Mesenchymal stem cell (in vitro differentiated cells and primary cell): ENCODE data around the gene LGALS3.
A peak's percentile ranks its signal among the peaks of the same experiment; 100 is the strongest.

Experiments
- DNase-seq: peaks from one replicate; pipeline ENCODE4 v3.0.0-alpha.2; 2013
- H2AFZ ChIP-seq: one replicate; pipeline ENCODE4 v1.6.1; 2013; ENCODE audit warnings: low read depth, mild to moderate bottlenecking, control low read depth, inconsistent platforms, low read length, moderate library complexity
- H2AK5ac ChIP-seq: 2 replicates; pipeline ENCODE4 v1.6.1; 2013; ENCODE audit warnings: low read length, moderate library complexity, mild to moderate bottlenecking, inconsistent platforms; ENCODE audit not compliant: severe bottlenecking
- H2BK120ac ChIP-seq: one replicate; pipeline ENCODE4 v1.6.1; 2013; ENCODE audit warnings: low read depth, mild to moderate bottlenecking, inconsistent platforms, low read length, moderate library complexity
- H2BK12ac ChIP-seq, 2 experiments: one replicate each; pipeline ENCODE4 v1.6.1; 2013; ENCODE audit warnings: inconsistent platforms in 2 of 2, low read length in 2 of 2, mild to moderate bottlenecking in 2 of 2, moderate library complexity in 2 of 2, control low read depth in 1 of 2
- H2BK15ac ChIP-seq: one replicate; pipeline ENCODE4 v1.6.1; 2013; ENCODE audit warnings: mild to moderate bottlenecking, low read depth, inconsistent platforms; ENCODE audit not compliant: poor library complexity, severe bottlenecking
- H2BK5ac ChIP-seq: 2 replicates; pipeline ENCODE4 v1.6.1; 2013; ENCODE audit warnings: low read depth, mild to moderate bottlenecking, low read length, control low read depth, inconsistent platforms; ENCODE audit not compliant: poor library complexity, severe bottlenecking
- H3K14ac ChIP-seq, 2 experiments: one replicate each; pipeline ENCODE4 v1.6.1; 2013; ENCODE audit warnings: inconsistent platforms in 2 of 2, low read length in 2 of 2, control low read depth in 1 of 2, mild to moderate bottlenecking in 1 of 2, moderate library complexity in 1 of 2
- H3K18ac ChIP-seq, 2 experiments: one replicate each; pipeline ENCODE4 v1.6.1; 2013; ENCODE audit warnings: inconsistent platforms in 2 of 2, low read length in 2 of 2, control low read depth in 1 of 2, low read depth in 1 of 2, mild to moderate bottlenecking in 1 of 2
- H3K23ac ChIP-seq, 2 experiments: one replicate each; pipeline ENCODE4 v1.6.1; 2013; ENCODE audit warnings: inconsistent platforms in 2 of 2, low read length in 2 of 2, mild to moderate bottlenecking in 2 of 2, moderate library complexity in 2 of 2, control low read depth in 1 of 2
- H3K27ac ChIP-seq: 2 replicates; pipeline ENCODE4 v1.5.1; 2013; ENCODE audit warnings: mild to moderate bottlenecking, moderate library complexity, low read length, control low read depth, inconsistent platforms; ENCODE audit not compliant: poor library complexity, severe bottlenecking
- H3K27me3 ChIP-seq, 2 experiments: 2 replicates each; pipeline versions ENCODE4 v1.6.1 to v1.7.0; 2013; ENCODE audit warnings: low read length in 2 of 2, mild to moderate bottlenecking in 2 of 2, moderate library complexity in 2 of 2, control low read depth in 1 of 2, inconsistent platforms in 1 of 2; ENCODE audit not compliant: control insufficient read depth in 1 of 2, insufficient read depth in 1 of 2
- H3K36me3 ChIP-seq, 2 experiments: 2 replicates each; pipeline versions ENCODE4 v1.6.1 to v1.7.0; 2013; ENCODE audit warnings: low read length in 2 of 2, control low read depth in 1 of 2, inconsistent platforms in 1 of 2, low read depth in 1 of 2, mild to moderate bottlenecking in 1 of 2; ENCODE audit not compliant: insufficient read depth in 2 of 2, control insufficient read depth in 1 of 2
- H3K4ac ChIP-seq, 2 experiments: one replicate each; pipeline ENCODE4 v1.6.1; 2013; ENCODE audit warnings: inconsistent platforms in 2 of 2, low read length in 2 of 2, mild to moderate bottlenecking in 2 of 2, moderate library complexity in 2 of 2, control low read depth in 1 of 2, low read depth in 1 of 2
- H3K4me1 ChIP-seq: 2 replicates; pipeline ENCODE4 v1.6.1; 2013; ENCODE audit warnings: low read depth, low read length, control low read depth; ENCODE audit not compliant: control insufficient read depth, insufficient read depth
- H3K4me2 ChIP-seq: 2 replicates; pipeline ENCODE4 v1.6.1; 2013; ENCODE audit warnings: low read length, mild to moderate bottlenecking, inconsistent platforms; ENCODE audit not compliant: poor library complexity, severe bottlenecking
- H3K4me3 ChIP-seq, 2 experiments: 2 replicates each; pipeline versions ENCODE4 v1.5.1 to v1.7.0; 2013; ENCODE audit warnings: low read length in 2 of 2, mild to moderate bottlenecking in 2 of 2, control low read depth in 1 of 2, low read depth in 1 of 2; ENCODE audit not compliant: insufficient read depth in 1 of 2
- H3K79me1 ChIP-seq: replicated peaks from 2 replicates; pipeline ENCODE4 v1.6.1; 2013; ENCODE audit warnings: mild to moderate bottlenecking, control low read depth, low read length, inconsistent platforms; ENCODE audit not compliant: poor library complexity, severe bottlenecking
- H3K9ac ChIP-seq: 2 replicates; pipeline ENCODE4 v1.7.0; 2013; ENCODE audit warnings: mild to moderate bottlenecking, low read length, moderate library complexity
- H3K9me3 ChIP-seq: 2 replicates; pipeline ENCODE4 v1.7.0; 2013; ENCODE audit warnings: mild to moderate bottlenecking, low read length; ENCODE audit not compliant: control insufficient read depth
- H4K8ac ChIP-seq: one replicate; pipeline ENCODE4 v1.6.1; 2013; ENCODE audit warnings: inconsistent platforms, mild to moderate bottlenecking, low read length, moderate library complexity
- H4K91ac ChIP-seq: one replicate; pipeline ENCODE4 v1.6.1; 2013; ENCODE audit warnings: mild to moderate bottlenecking, low read length, inconsistent platforms
- WGBS: methylation state at CpG from one replicate; pipeline ENCODE4 v1.1.7; 2013; ENCODE audit warnings: mixed read lengths; 5-methylcytosine and 5-hydroxymethylcytosine counted together

The LGALS3 gene

DNA sequence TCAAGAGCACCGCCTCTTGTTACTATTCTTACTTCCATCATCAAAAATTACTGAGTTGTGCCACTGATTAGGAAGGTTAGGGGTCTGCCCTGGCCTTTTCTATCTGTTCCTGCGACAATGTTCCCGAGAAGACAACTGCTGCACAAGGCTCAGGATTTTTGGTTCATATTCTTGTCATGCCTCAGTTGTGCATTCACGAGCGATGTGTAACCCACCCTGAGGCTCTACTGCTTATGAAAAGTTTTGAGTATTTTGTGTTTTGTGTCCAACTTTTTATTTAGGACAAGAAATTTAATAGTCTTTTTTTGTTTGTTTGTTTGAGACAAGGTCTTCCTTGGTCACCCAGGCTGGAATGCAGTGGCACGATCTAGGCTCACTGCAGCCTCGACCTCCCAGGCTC, 23.1 kb upstream of the LGALS3 start:
- peaks cover 6% of the 10 kb centered on the region for H3K9me3 ChIP-seq
- peak overlapping the region; percentile 87 for H2AK5ac ChIP-seq
- H2BK12ac ChIP-seq = peak overlapping the region; percentile 61 to 70
- no peak overlapping the region for H2BK5ac ChIP-seq
- H2BK120ac ChIP-seq = peak overlapping the region; percentile 2
- peak overlapping the region in 1 of 2 experiments; percentile 83 for H3K4ac ChIP-seq
- peak overlapping the region; percentile 91 for H3K9ac ChIP-seq
- H2BK15ac ChIP-seq = no peak overlapping the region
- H3K23ac ChIP-seq = no peak overlapping the region
- H3K4me1 ChIP-seq = peaks cover 18% of the 10 kb centered on the region
- no peak overlapping the region for H2AFZ ChIP-seq
- H4K8ac ChIP-seq = no peak overlapping the region
- no peaks in the 10 kb centered on the region for H3K79me1 ChIP-seq
- no peaks in the 10 kb centered on the region for H3K27me3 ChIP-seq
- H3K4me3 ChIP-seq = no peak overlapping the region
- DNase-seq = no peak
- H3K27ac ChIP-seq = no peak overlapping the region
- no peak overlapping the region for H4K91ac ChIP-seq
- no peaks in the 10 kb centered on the region for H3K36me3 ChIP-seq
- no peak overlapping the region for H3K4me2 ChIP-seq
- H3K18ac ChIP-seq = peak overlapping the region in 1 of 2 experiments; percentile 75
- WGBS = 75% methylated on average over 7 of the region's 7 CpGs
- H3K14ac ChIP-seq = no peak overlapping the region

DNA sequence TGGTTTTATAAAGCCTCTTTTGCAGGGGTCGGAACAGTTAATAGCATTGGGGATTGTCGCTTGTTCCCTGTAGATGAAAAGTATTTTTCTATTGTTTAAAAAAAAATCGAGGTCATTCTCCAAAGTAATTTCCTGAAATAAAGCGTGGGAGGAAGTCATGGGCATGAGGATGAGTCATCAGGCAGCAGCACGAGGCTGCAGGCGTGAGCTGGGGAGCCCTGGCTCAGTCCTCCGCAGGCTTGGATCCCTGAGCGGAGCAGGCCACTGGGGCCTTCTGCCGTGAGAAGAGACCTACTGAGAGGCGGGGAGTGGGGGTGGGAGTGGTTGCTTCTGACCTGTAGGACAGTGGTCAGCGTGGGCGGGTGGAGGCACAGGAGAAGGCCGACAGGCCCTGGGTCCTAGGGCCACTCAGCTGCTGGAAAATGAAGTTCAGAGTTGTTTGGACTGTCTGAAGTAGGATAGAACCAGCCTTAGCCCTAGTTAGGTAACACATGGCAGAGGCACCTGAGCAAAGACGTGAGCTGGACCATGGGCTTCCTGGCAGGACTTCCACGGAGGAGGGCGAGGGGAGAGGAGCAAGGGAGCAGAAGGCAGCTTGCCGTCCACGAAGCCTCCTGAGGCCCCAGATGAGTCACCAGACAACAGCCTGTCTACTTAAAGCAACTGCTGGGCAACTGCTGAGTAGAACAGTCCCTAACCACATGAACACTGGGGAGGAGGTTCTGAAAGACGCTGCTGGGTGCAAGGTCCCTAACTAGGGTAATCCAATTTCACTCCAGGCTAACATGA, 21.1 kb upstream of the LGALS3 start:
- Histone ChIP-seq H3K4me3 (peak overlapping the region in 1 of 2 experiments; percentile 28), H3K27me3 (no peaks in the 10 kb centered on the region), H2AK5ac (no peak overlapping the region), H2BK5ac (peak overlapping the region; percentile 31), H3K36me3 (no peaks in the 10 kb centered on the region), H2BK15ac (no peak overlapping the region), H3K23ac (no peak overlapping the region), H3K4me2 (no peak overlapping the region), H4K8ac (peak overlapping the region; percentile 79), H3K4me1 (peaks cover 13% of the 10 kb centered on the region), H3K9me3 (peaks cover 6% of the 10 kb centered on the region), H4K91ac (peak overlapping the region; percentile 79), H3K27ac (peak overlapping the region; percentile 79), H3K79me1 (no peaks in the 10 kb centered on the region), H2BK12ac (peak overlapping the region; percentile 44 to 67), H3K14ac (peak overlapping the region in 1 of 2 experiments; percentile 14), H3K9ac (peak overlapping the region; percentile 91), H2AFZ (no peak overlapping the region), H3K18ac (peak overlapping the region; percentile 71 to 93), H3K4ac (peak overlapping the region; percentile 69 to 71), H2BK120ac (peak overlapping the region; percentile 89)
- DNase-seq = peak; percentile 98
- 4% methylated on average over 17 of the region's 19 CpGs for WGBS

DNA sequence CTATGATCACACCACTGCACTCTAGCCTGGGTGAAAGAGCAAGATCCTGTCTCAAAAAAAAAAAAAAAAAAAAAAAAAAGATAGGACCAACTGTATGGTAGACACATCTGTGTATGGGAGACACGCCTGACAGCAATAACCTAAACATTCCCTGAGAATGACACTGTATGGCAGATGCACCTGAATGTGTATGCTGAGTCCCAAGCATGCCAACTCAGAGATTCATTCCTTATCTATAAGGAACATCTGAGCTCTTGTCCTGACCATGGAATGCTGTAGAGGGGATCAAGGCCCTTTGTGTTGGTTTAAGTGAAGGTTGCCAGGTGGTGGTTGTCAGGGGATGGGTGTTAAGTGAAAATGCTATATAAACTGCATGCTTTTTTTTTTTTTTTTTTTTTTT, 19.2 kb upstream of the LGALS3 start:
- H2AFZ ChIP-seq = no peak overlapping the region
- H2BK15ac ChIP-seq = no peak overlapping the region
- H3K18ac ChIP-seq = no peak overlapping the region
- 100% methylated on average over 1 of the region's 1 CpG for WGBS
- H3K27ac ChIP-seq = no peak overlapping the region
- H2BK12ac ChIP-seq = peak overlapping the region in 1 of 2 experiments; percentile 33
- H2BK5ac ChIP-seq = no peak overlapping the region
- no peak overlapping the region for H3K14ac ChIP-seq
- peaks cover 4% of the 10 kb centered on the region for H3K4me1 ChIP-seq
- H3K9ac ChIP-seq = no peak overlapping the region
- no peaks in the 10 kb centered on the region for H3K9me3 ChIP-seq
- no peaks in the 10 kb centered on the region for H3K79me1 ChIP-seq
- H3K4me2 ChIP-seq = no peak overlapping the region
- H2BK120ac ChIP-seq = no peak overlapping the region
- H4K8ac ChIP-seq = no peak overlapping the region
- peak overlapping the region in 1 of 2 experiments; percentile 53 for H3K4ac ChIP-seq
- no peak overlapping the region for H2AK5ac ChIP-seq
- no peak overlapping the region for H4K91ac ChIP-seq
- no peaks in the 10 kb centered on the region for H3K36me3 ChIP-seq
- no peak for DNase-seq
- H3K23ac ChIP-seq = no peak overlapping the region
- H3K27me3 ChIP-seq = no peaks in the 10 kb centered on the region
- H3K4me3 ChIP-seq = no peak overlapping the region

DNA sequence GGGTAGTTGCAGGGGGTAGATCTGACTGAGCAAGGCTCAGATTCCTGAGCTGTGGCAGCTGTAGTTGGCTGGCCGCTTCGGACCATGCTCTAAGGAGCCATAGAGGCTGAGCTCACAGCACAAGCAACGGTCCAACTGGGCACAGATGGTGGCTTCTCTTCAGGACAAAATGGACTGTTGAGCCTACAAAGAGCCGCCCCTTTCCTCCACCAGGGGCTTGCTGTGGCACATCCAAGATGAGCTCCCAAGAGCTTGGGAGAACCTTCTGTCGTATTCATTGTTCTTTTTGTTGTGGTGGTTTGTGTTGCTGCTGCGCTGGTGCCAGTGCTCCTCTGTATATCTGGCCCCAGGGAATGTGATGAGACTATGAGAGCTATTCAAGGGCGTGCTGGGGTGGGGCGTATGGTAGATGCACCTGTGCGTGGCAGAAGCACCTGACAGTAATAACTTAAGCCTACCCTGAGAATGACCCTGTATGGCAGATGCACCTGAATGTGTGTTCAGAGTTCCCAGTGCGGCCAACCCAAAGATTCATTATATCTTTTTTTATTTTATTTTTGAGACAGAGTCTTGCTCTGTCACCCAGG, 17.8 kb upstream of the LGALS3 start:
- no peak overlapping the region for H3K23ac ChIP-seq
- peak overlapping the region; percentile 51 to 56 for H2BK12ac ChIP-seq
- peak overlapping the region; percentile 19 for H4K91ac ChIP-seq
- 98% methylated on average over 10 of the region's 10 CpGs for WGBS
- no peak overlapping the region for H3K9ac ChIP-seq
- H3K27ac ChIP-seq = no peak overlapping the region
- no peak overlapping the region for H3K4me2 ChIP-seq
- no peak overlapping the region for H3K4me3 ChIP-seq
- no peak overlapping the region for H2AFZ ChIP-seq
- H3K14ac ChIP-seq = no peak overlapping the region
- no peak overlapping the region for H2AK5ac ChIP-seq
- no peak overlapping the region for H2BK120ac ChIP-seq
- H4K8ac ChIP-seq = no peak overlapping the region
- no peaks in the 10 kb centered on the region for H3K79me1 ChIP-seq
- peaks cover 4% of the 10 kb centered on the region for H3K4me1 ChIP-seq
- DNase-seq = no peak
- peak overlapping the region; percentile 21 to 37 for H3K18ac ChIP-seq
- no peaks in the 10 kb centered on the region for H3K9me3 ChIP-seq
- H3K27me3 ChIP-seq = no peaks in the 10 kb centered on the region
- peak overlapping the region in 1 of 2 experiments; percentile 47 for H3K4ac ChIP-seq
- peak overlapping the region; percentile 64 for H2BK15ac ChIP-seq
- no peaks in the 10 kb centered on the region for H3K36me3 ChIP-seq
- H2BK5ac ChIP-seq = no peak overlapping the region
